ENCODE measurements around the gene ANO2. TPM values are rescaled to one million over a fixed set of nuclear protein-coding genes. Genes with fewer than 3 reads are reported as not detected.

The ANO2 gene
- total RNA-seq, 1 experiment from 2014 or later: not detected

DNA sequence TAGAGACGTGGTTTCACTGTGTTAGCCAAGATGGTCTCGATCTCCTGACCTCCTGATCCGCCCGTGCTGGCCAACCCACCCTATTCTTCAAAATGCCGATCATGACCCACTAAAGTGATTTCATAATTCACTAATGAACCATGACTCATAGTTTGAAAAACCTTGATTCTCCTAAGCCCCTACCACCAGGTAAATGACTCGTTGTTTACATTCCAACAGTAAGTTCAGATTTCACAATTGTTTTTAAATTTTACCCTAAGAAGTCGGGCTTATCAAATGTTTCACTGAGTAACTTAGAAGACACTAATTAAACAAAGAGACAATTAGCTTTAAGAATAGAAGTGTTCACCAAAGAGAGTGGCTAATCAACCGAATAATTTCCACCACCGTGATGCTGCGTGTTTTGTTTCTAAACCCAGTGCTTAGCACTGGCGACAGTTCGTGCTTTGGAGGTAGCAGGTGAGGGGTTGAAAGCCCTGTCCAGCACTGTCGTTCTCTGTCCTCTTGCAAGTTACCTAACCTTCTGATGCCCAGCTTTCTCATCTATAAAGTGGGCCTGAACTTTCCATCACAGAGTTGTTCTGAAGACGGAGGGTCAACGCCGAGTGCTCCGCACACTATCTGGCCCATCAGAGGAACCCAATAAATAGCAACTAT, 376.6 kb downstream of the ANO2 start:
- H4K20me1 ChIP-seq (ENCODE audit: low read length): no peaks in the 10 kb centered on the region
- no peak overlapping the region for H2AFZ ChIP-seq (ENCODE audit: low read length)
- no peaks in the 10 kb centered on the region for H3F3A ChIP-seq (ENCODE audit: low read length, unreplicated experiment)
- H3K4me3 ChIP-seq (ENCODE audit: low read length): no peak overlapping the region
- no peaks in the 10 kb centered on the region for H3K79me2 ChIP-seq (ENCODE audit: low read length)
- no peak overlapping the region for H3K4me2 ChIP-seq (ENCODE audit: low read length)
- H3K36me3 ChIP-seq (ENCODE audit: low read depth, low read length): no peaks in the 10 kb centered on the region
- ATAC-seq (no peak), DNase-seq (no peak)
- peaks cover 8% of the 10 kb centered on the region for H3K27me3 ChIP-seq (ENCODE audit: low read length)
- H3K9me3 ChIP-seq (ENCODE audit: low read length): no peaks in the 10 kb centered on the region
- no peak overlapping the region for H3K9ac ChIP-seq (ENCODE audit: low read length)
- no peaks in the 10 kb centered on the region for H3K4me1 ChIP-seq (ENCODE audit: insufficient read depth, low read length)
- ChIA-PET CTCF (no interaction called here), POLR2A (ENCODE audit: unreplicated experiment) (no interaction called here)
- intact Hi-C loops (cut with micrococcal nuclease): no loop called here
- TF ChIP-seq EZH2 (IDR thresholded peaks at IDR 0.05; ENCODE audit: low read length, unreplicated experiment) (no peak), EZH2phosphoT487 (IDR thresholded peaks at IDR 0.05; ENCODE audit: borderline replicate concordance, low read length) (no peak), CTCF (conservative IDR thresholded peaks at IDR 0.05; ENCODE audit: low read depth, low read length) (no peak)
- H3K9me2 ChIP-seq (replicated peaks; ENCODE audit: low read length): no peaks in the 10 kb centered on the region
- no peak overlapping the region for H3K27ac ChIP-seq (ENCODE audit: low read length)
- no TSS peak for BruUV-seq (replicated peaks)

DNA sequence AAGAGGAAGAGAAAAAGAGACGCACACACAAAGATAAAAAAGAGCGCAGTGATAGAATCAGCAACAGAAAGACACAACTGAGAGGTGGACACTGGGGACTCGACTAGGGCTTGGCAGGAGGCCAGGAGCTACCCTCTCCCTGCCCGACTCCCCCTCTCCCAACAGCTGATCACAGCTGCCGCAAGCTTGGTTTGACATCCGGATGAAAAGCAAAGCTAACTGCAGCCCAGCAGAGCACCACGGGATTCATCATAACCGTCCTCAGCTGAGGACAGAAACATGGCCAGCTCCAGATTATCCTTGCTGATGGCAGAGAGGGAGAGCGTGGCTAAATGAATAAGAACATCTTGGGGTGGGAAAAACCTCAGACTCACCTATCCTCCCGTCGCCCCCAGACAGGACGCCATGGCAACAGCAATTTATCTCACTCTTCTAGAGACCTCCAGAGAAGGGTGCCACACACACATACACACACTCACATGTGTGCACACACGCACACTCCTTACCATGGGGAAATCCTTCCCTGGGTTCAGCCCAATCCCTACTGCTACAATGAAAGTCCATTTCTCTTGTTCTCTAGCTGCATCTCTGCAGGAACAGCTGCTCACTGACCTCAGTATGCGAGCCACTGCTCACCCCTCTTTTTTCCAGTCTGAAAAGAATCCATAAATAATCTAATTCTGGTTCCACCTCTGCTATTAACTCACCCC, 377.9 kb downstream of the ANO2 start:
- POLR2A ChIA-PET (ENCODE audit: unreplicated experiment): no interaction called here
- Histone ChIP-seq H3K9me3 (ENCODE audit: low read length) (no peaks in the 10 kb centered on the region), H4K20me1 (ENCODE audit: low read length) (no peaks in the 10 kb centered on the region), H3K9ac (ENCODE audit: low read length) (no peak overlapping the region), H3K9me2 (replicated peaks; ENCODE audit: low read length) (no peaks in the 10 kb centered on the region), H3K4me2 (ENCODE audit: low read length) (no peak overlapping the region), H2AFZ (ENCODE audit: low read length) (no peak overlapping the region), H3K36me3 (ENCODE audit: low read depth, low read length) (no peaks in the 10 kb centered on the region), H3K27me3 (ENCODE audit: low read length) (peaks cover 8% of the 10 kb centered on the region), H3K4me3 (ENCODE audit: low read length) (no peak overlapping the region), H3K27ac (ENCODE audit: low read length) (no peak overlapping the region), H3F3A (ENCODE audit: low read length, unreplicated experiment) (no peaks in the 10 kb centered on the region), H3K4me1 (ENCODE audit: insufficient read depth, low read length) (no peaks in the 10 kb centered on the region), H3K79me2 (ENCODE audit: low read length) (no peaks in the 10 kb centered on the region)
- DNase-seq: no peak
- BruUV-seq (replicated peaks): no TSS peak
- TF ChIP-seq EZH2 (IDR thresholded peaks at IDR 0.05; ENCODE audit: low read length, unreplicated experiment) (no peak), EZH2phosphoT487 (IDR thresholded peaks at IDR 0.05; ENCODE audit: borderline replicate concordance, low read length) (no peak), CTCF (conservative IDR thresholded peaks at IDR 0.05; ENCODE audit: low read depth, low read length) (no peak)
- CTCF ChIA-PET: no interaction called here
- intact Hi-C loops (cut with micrococcal nuclease): no loop called here
- ATAC-seq: no peak

DNA sequence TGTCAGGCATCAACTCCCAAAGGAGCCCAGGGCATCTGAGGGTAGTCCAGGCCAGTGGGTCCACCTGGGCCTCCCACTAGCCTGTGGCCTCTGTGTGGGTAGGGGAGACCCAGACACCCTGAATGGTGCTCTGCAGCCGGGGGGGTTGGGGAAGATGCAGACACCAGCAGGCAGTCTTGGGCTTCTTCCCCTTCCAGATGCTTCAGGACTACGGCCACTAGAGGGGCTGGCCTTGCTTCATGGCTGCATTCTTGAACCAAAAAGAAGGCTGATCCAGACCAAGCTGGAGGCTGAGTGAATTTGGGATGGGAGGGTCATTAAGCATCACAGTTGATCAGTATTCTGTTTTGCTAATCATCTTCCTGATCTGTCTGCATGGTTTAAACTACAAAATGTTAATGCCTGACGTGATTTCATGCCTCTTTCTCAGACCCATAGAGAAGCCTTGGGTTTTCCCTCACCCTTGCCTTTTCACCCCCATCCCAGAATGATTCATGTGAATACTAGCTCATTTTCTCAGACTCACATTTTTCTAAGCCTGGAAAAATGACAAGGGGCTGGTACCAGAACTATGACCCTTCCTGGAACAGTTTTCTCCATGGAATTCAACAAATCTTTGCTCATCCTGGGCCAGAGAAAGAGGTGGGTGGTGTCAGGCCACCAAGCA, 379.0 kb downstream of the ANO2 start:
- Histone ChIP-seq H3K4me3 (ENCODE audit: low read length) (no peak overlapping the region), H4K20me1 (ENCODE audit: low read length) (no peaks in the 10 kb centered on the region), H3K27ac (ENCODE audit: low read length) (no peak overlapping the region), H3K4me1 (ENCODE audit: insufficient read depth, low read length) (no peaks in the 10 kb centered on the region), H3K9me2 (replicated peaks; ENCODE audit: low read length) (no peaks in the 10 kb centered on the region), H3K27me3 (ENCODE audit: low read length) (peaks cover 6% of the 10 kb centered on the region), H3K4me2 (ENCODE audit: low read length) (no peak overlapping the region), H2AFZ (ENCODE audit: low read length) (no peak overlapping the region), H3F3A (ENCODE audit: low read length, unreplicated experiment) (no peaks in the 10 kb centered on the region), H3K9ac (ENCODE audit: low read length) (no peak overlapping the region), H3K36me3 (ENCODE audit: low read depth, low read length) (no peaks in the 10 kb centered on the region), H3K9me3 (ENCODE audit: low read length) (no peaks in the 10 kb centered on the region), H3K79me2 (ENCODE audit: low read length) (no peaks in the 10 kb centered on the region)
- BruUV-seq (replicated peaks): no TSS peak
- no peak for DNase-seq
- TF ChIP-seq EZH2phosphoT487 (IDR thresholded peaks at IDR 0.05; ENCODE audit: borderline replicate concordance, low read length) (no peak), EZH2 (IDR thresholded peaks at IDR 0.05; ENCODE audit: low read length, unreplicated experiment) (no peak), CTCF (conservative IDR thresholded peaks at IDR 0.05; ENCODE audit: low read depth, low read length) (no peak)
- ChIA-PET CTCF (no interaction called here), POLR2A (ENCODE audit: unreplicated experiment) (no interaction called here)
- intact Hi-C loops (cut with micrococcal nuclease): no loop called here
- no peak for ATAC-seq
